Heart left ventricle (tissue), 16 donors: ENCODE measurements around the gene ACSS3. TPM values are rescaled to one million over a fixed set of nuclear protein-coding genes. Genes with fewer than 3 reads are reported as not detected.
"Not testable (repeated sequence)": the region's sequence is repeated elsewhere in the genome, so short reads cannot be mapped to it uniquely, and the experiment has no call there.

Experiments
- ATAC-seq, 4 donors: fragments of 200-7000 bp; cut with Tn5 transposase; one replicate each; pipeline ENCODE4 v1.9.1; 2020 to 2022; ENCODE audit warnings: moderate library complexity in 4 of 4, mild to moderate bottlenecking in 3 of 4, moderate number of reproducible peaks in 1 of 4
- DNase-seq, 5 donors: peaks; one replicate each; pipeline ENCODE4 v3.0.0-alpha.2; 2020
- H3K27ac ChIP-seq, 12 donors: fragments of 200-600 bp; sonication (generic) in 4 of 12; one replicate each; pipeline versions ENCODE4 v1.5.0 to v1.8.0; 2016 to 2022; ENCODE audit warnings: mild to moderate bottlenecking in 2 of 12
- H3K27me3 ChIP-seq, 9 donors: fragments of 200-600 bp; sonication (generic) in 2 of 9; one replicate each; pipeline versions ENCODE4 v1.5.1 to v1.8.0; 2016 to 2022; ENCODE audit warnings: mild to moderate bottlenecking in 3 of 9
- H3K36me3 ChIP-seq, 9 donors: fragments of 200-600 bp; sonication (generic) in 2 of 9; one replicate each; pipeline versions ENCODE4 v1.5.0 to v1.8.0; 2018 to 2022; ENCODE audit warnings: mild to moderate bottlenecking in 2 of 9
- H3K4me1 ChIP-seq, 12 donors: fragments of 200-600 bp; sonication (generic) in 4 of 12; one replicate each; pipeline versions ENCODE4 v1.5.0 to v1.8.0; 2016 to 2022; ENCODE audit warnings: mild to moderate bottlenecking in 3 of 12
- H3K4me3 ChIP-seq, 12 donors: fragments of 200-600 bp; sonication (generic) in 4 of 12; one replicate each; pipeline versions ENCODE4 v1.5.0 to v1.8.0; 2017 to 2022; ENCODE audit warnings: mild to moderate bottlenecking in 9 of 12, moderate library complexity in 4 of 12
- H3K9me3 ChIP-seq, 12 donors: fragments of 200-600 bp; sonication (generic) in 4 of 12; one replicate each; pipeline versions ENCODE4 v1.5.0 to v1.8.0; 2016 to 2022; ENCODE audit warnings: mild to moderate bottlenecking in 1 of 12
- CTCF ChIP-seq, 12 donors: fragments of 200-600 bp; sonication (generic) in 4 of 12; IDR thresholded peaks; one replicate each; pipeline versions ENCODE4 v1.5.0 to v1.8.0; 2018 to 2022; ENCODE audit warnings: antibody characterized with exemption in 12 of 12, mild to moderate bottlenecking in 5 of 12
- POLR2A ChIP-seq, 2 donors: fragments of 450-650 bp; IDR thresholded peaks; one replicate each; pipeline ENCODE4 v1.6.1; 2017; ENCODE audit warnings: antibody characterized with exemption in 2 of 2, mild to moderate bottlenecking in 2 of 2, moderate library complexity in 2 of 2
- WGBS, 4 donors: extraction: QIAGEN DNeasy Blood & Tissue Kit in 2 of 4; methylation state at CpG; one replicate each; pipeline versions ENCODE4 v1.1.5 to v1.1.7; 2013 to 2018; 5-methylcytosine and 5-hydroxymethylcytosine counted together
- intact Hi-C, 10 donors: fragments of 100-400 bp; cut with DNase I; formaldehyde crosslinking; loops; one replicate each; pipeline versions ENCODE4 v1.11.1 to v1.14.2; 2022
- polyA plus RNA-seq, 2 donors: library from polyadenylated mRNA; stranded (reverse); fragments of 200-250 nt; gene quantifications; one replicate each; pipeline ENCODE4 v1.2.3, GENCODE V29; 2013
- total RNA-seq, 9 donors: library from RNA; depleted of rRNA in 2 of 9; stranded (reverse); fragments of >200 nt in 2 of 9; fragmentation: NEBNext Ultra II Directional in 3 of 9; extraction: Animal tissue kit (Norgen Biotek cat#: 25700) in 3 of 9; gene quantifications; one replicate each; pipeline versions ENCODE4 v1.1.0 to v1.2.4, GENCODE V29; 2016 to 2023
- donor health status: ischemic (EF 13 %, LVEDD 7.1; RV severe dilation, severe dysfunction).
- donor health status: healthy with polysubstance abuse.
- donor health status: DM: no; HTN: yes; CAD: no.
- donor health status: DM: no; HTN: no; CAD: no.
- donor health status: ischemic (EF 25% LVEDD 6.9; RV normal size, moderate dysfunction).
- donor health status: ischemic (EF 25% LVEDD 5.7; RV mildly dilated, moderate dysfunction).
- donor health status: healthy.
- donor health status: DM: yes; HTN: yes; CAD: no.
- donor health status: ischemic (EF 35%, LVEDD 5.7; RV mildly dilated, moderate dysfunction).
- donor health status: nonischemic (EF 11% LVEDD 7.7; RV severe dilation, severe dysfunction).
- donor health status: DM: yes; HTN: yes; CAD: no.
- donor health status: PGD.
- donor health status: ischemic (EF 29% LVEDD 5.4; RV normal size, mild dysfunction).
- donor health status: nonischemic (EF 23%, LVEDD 6.1; RV moderate dilation, normal function).

The ACSS3 gene
- total and polyA plus RNA-seq, 11 donors, result 8.6 to 36.0 (median 27.5) TPM

- DNase-seq (no peak), ATAC-seq (no peak)
- Histone ChIP-seq H3K27me3 (no peaks in the 10 kb centered on the region), H3K27ac (no peak overlapping the region), H3K4me1 (no peaks in the 10 kb centered on the region), H3K9me3 (peaks cover 0 to 3% (median 0%) of the 10 kb centered on the region in 12 donors), H3K36me3 (no peaks in the 10 kb centered on the region), H3K4me3 (no peak overlapping the region)
- TF ChIP-seq CTCF (IDR thresholded peaks at IDR 0.05) (no peak), POLR2A (IDR thresholded peaks at IDR 0.05) (no peak)
- 87 to 93% (median 92%) methylated on average over 1 of the region's 1 CpG for WGBS, 4 donors
- intact Hi-C loops, result no loop called here
Observed at GRCh38 chr12:81043979-81044740, 33.7 kb upstream of the ACSS3 start.

- H3K27me3 ChIP-seq, H3K27ac ChIP-seq, H3K36me3 ChIP-seq, H3K4me1 ChIP-seq, intact Hi-C loops, DNase-seq, H3K4me3 ChIP-seq, ATAC-seq: not testable (repeated sequence)
- H3K9me3 ChIP-seq, result peaks cover 0 to 11% (median 0%) of the 10 kb centered on the region in 12 donors
- WGBS, 4 donors, result 81 to 89% (median 83%) methylated on average over 9 to 11 of the region's 11 CpGs
Observed at GRCh38 chr12:81064971-81065370, 12.9 kb upstream of the ACSS3 start.

GRCh38 chr12:81070846-81071245, 7.0 kb upstream of the ACSS3 start:
- H3K27me3 ChIP-seq, result no peaks in the 10 kb centered on the region
- ATAC-seq (no peak), DNase-seq (no peak)
- TF ChIP-seq CTCF (IDR thresholded peaks at IDR 0.05), result no peak
- no peaks in the 10 kb centered on the region for H3K36me3 ChIP-seq
- H3K4me3 ChIP-seq, result no peak overlapping the region
- H3K27ac ChIP-seq, result no peak overlapping the region
- no peaks in the 10 kb centered on the region for H3K9me3 ChIP-seq
- H3K4me1 ChIP-seq, result no peaks in the 10 kb centered on the region
- intact Hi-C loops, result loop anchor here in 1 of 10 donors (10.0 kb wide), 1 partner anchor 236 kb away; no protein-coding TSS in a partner anchor

GRCh38 chr12:81075539-81075938, 2.3 kb upstream of the ACSS3 start:
- intact Hi-C loops, result loop anchor here in 3 of 10 donors (5.0 to 10.0 kb wide), 4 partner anchors 53 to 253 kb away; partner anchors contain the start of gene LIN7A (in 1 of the 3)
- H3K4me3 ChIP-seq, result no peak overlapping the region
- 68 to 79% (median 71%) methylated on average over 3 of the region's 3 CpGs for WGBS, 4 donors
- H3K9me3 ChIP-seq, result no peaks in the 10 kb centered on the region
- H3K4me1 ChIP-seq, result peaks cover 0 to 16% (median 3%) of the 10 kb centered on the region in 12 donors
- DNase-seq (no peak), ATAC-seq (no peak)
- no peak for TF ChIP-seq CTCF (IDR thresholded peaks at IDR 0.05)
- TF ChIP-seq POLR2A (IDR thresholded peaks at IDR 0.05), result no peak
- no peaks in the 10 kb centered on the region for H3K27me3 ChIP-seq
- H3K27ac ChIP-seq, result no peak overlapping the region
- no peaks in the 10 kb centered on the region for H3K36me3 ChIP-seq
